Kidney capillary endothelial cell (primary cell): ENCODE results near the gene PRKCA.

Source experiments
- DNase-seq: peaks from one replicate; pipeline ENCODE4 v3.0.0-alpha.2; 2018; ENCODE audit warnings: low spot score

PRKCA gene

GRCh38 chr17:66518677-66519076, 216.3 kb downstream of the PRKCA start:
- DNase-seq: no peak

- no peak for DNase-seq
These were observed 216.7 kb downstream of the PRKCA start for GRCh38 chr17:66519154-66519553.

- DNase-seq: no peak
These were observed 218.6 kb downstream of the PRKCA start for GRCh38 chr17:66520999-66521398.

- no peak for DNase-seq
These were observed 220.3 kb downstream of the PRKCA start for GRCh38 chr17:66522591-66523272.

- no peak for DNase-seq
These were observed 221.2 kb downstream of the PRKCA start for GRCh38 chr17:66523378-66524200.

GRCh38 chr17:66524877-66525276, 222.5 kb downstream of the PRKCA start:
- DNase-seq: no peak

- DNase-seq: no peak
These were observed 222.9 kb downstream of the PRKCA start for GRCh38 chr17:66525338-66525737.

GRCh38 chr17:66526827-66527226, 224.4 kb downstream of the PRKCA start:
- no peak for DNase-seq

- DNase-seq: no peak
These were observed 224.9 kb downstream of the PRKCA start for GRCh38 chr17:66527335-66527734.

- DNase-seq: no peak
These were observed 229.5 kb downstream of the PRKCA start for GRCh38 chr17:66531851-66532295.

- DNase-seq: no peak
These were observed 231.2 kb downstream of the PRKCA start for GRCh38 chr17:66533572-66533971.

GRCh38 chr17:66533986-66534385, 231.6 kb downstream of the PRKCA start:
- no peak for DNase-seq

GRCh38 chr17:66535611-66536010, 233.2 kb downstream of the PRKCA start:
- no peak for DNase-seq

- no peak for DNase-seq
These were observed 235.1 kb downstream of the PRKCA start for GRCh38 chr17:66537502-66537901.

- DNase-seq: no peak
These were observed 236.4 kb downstream of the PRKCA start for GRCh38 chr17:66538776-66539175.

- no peak for DNase-seq
These were observed 237.8 kb downstream of the PRKCA start for GRCh38 chr17:66540131-66540781.

GRCh38 chr17:66541461-66542128, 239.2 kb downstream of the PRKCA start:
- DNase-seq: no peak

- DNase-seq: no peak
These were observed 239.9 kb downstream of the PRKCA start for GRCh38 chr17:66542129-66542966.

- DNase-seq: peak; percentile 19
These were observed 240.6 kb downstream of the PRKCA start for GRCh38 chr17:66542967-66543520.

GRCh38 chr17:66543526-66543925, 241.1 kb downstream of the PRKCA start:
- no peak for DNase-seq

- DNase-seq: no peak
These were observed 243.5 kb downstream of the PRKCA start for GRCh38 chr17:66545918-66546317.
